HEK293 (cell line): ENCODE results near the gene LRPPRC.

Experiments
- AEBP2 ChIP-seq: fragments of 450-650 bp; formaldehyde crosslinking; IDR thresholded peaks from 2 replicates; pipeline ENCODE4 v1.5.1; 2016; ENCODE audit warnings: missing biosample characterization, missing genetic modification characterization, borderline replicate concordance
- BCL11A ChIP-seq: fragments of 450-650 bp; formaldehyde crosslinking; IDR thresholded peaks from 2 replicates; pipeline ENCODE4 v1.5.1; 2016; ENCODE audit warnings: low read depth, missing biosample characterization, missing genetic modification characterization
- GFI1B ChIP-seq: fragments of 450-650 bp; formaldehyde crosslinking; IDR thresholded peaks from 2 replicates; pipeline ENCODE4 v1.5.1; 2016; ENCODE audit warnings: missing biosample characterization, missing genetic modification characterization
- GLIS2 ChIP-seq: fragments of 450-650 bp; formaldehyde crosslinking; IDR thresholded peaks from 2 replicates; pipeline ENCODE4 v1.5.1; 2016; ENCODE audit warnings: missing biosample characterization, missing genetic modification characterization
- INSM2 ChIP-seq: fragments of 450-650 bp; formaldehyde crosslinking; IDR thresholded peaks from 2 replicates; pipeline ENCODE4 v1.5.1; 2016; ENCODE audit warnings: missing biosample characterization, missing genetic modification characterization
- KLF7 ChIP-seq: fragments of 450-650 bp; formaldehyde crosslinking; IDR thresholded peaks from 2 replicates; pipeline ENCODE4 v1.5.1; 2016; ENCODE audit warnings: missing biosample characterization, missing genetic modification characterization, borderline replicate concordance
- KLF8 ChIP-seq: fragments of 450-650 bp; formaldehyde crosslinking; IDR thresholded peaks from 2 replicates; pipeline ENCODE4 v1.5.1; 2016; ENCODE audit warnings: missing biosample characterization, missing genetic modification characterization
- KLF9 ChIP-seq: fragments of 450-650 bp; formaldehyde crosslinking; IDR thresholded peaks from 2 replicates; pipeline ENCODE4 v1.5.1; 2016; ENCODE audit warnings: missing biosample characterization, missing genetic modification characterization, low read depth
- PRDM1 ChIP-seq: fragments of 450-650 bp; formaldehyde crosslinking; IDR thresholded peaks from 2 replicates; pipeline ENCODE4; 2016; ENCODE audit warnings: missing biosample characterization, missing genetic modification characterization
- REPIN1 ChIP-seq: fragments of 450-650 bp; formaldehyde crosslinking; IDR thresholded peaks from 2 replicates; pipeline ENCODE4 v1.5.1; 2017; ENCODE audit warnings: missing biosample characterization, missing genetic modification characterization, low read depth
- SCRT2 ChIP-seq: fragments of 450-650 bp; formaldehyde crosslinking; IDR thresholded peaks from 2 replicates; pipeline ENCODE4 v1.5.1; 2016; ENCODE audit warnings: missing biosample characterization, missing genetic modification characterization
- SP3 ChIP-seq: fragments of 450-650 bp; formaldehyde crosslinking; IDR thresholded peaks from 2 replicates; pipeline ENCODE4 v1.5.1; 2016; ENCODE audit warnings: missing biosample characterization, missing genetic modification characterization
- SP7 ChIP-seq: fragments of 450-650 bp; formaldehyde crosslinking; IDR thresholded peaks from 2 replicates; pipeline ENCODE4 v1.5.1; 2016; ENCODE audit warnings: missing biosample characterization, missing genetic modification characterization
- TCF7L2 ChIP-seq: IDR thresholded peaks from 2 replicates; pipeline ENCODE4 v1.6.1; 2011; ENCODE audit warnings: low read depth, mild to moderate bottlenecking, inconsistent platforms, low read length, moderate library complexity, borderline replicate concordance
- YY2 ChIP-seq: fragments of 450-650 bp; formaldehyde crosslinking; IDR thresholded peaks from 2 replicates; pipeline ENCODE4 v1.5.1; 2016; ENCODE audit warnings: missing biosample characterization, missing genetic modification characterization
- ZBTB1 ChIP-seq: fragments of 450-650 bp; formaldehyde crosslinking; IDR thresholded peaks from 2 replicates; pipeline ENCODE4 v1.5.1; 2016; ENCODE audit warnings: missing biosample characterization, missing genetic modification characterization
- ZBTB7A ChIP-seq: fragments of 450-650 bp; formaldehyde crosslinking; IDR thresholded peaks from 2 replicates; pipeline ENCODE4 v1.5.1; 2016; ENCODE audit warnings: low read depth, missing biosample characterization, missing genetic modification characterization
- ZFP3 ChIP-seq: fragments of 450-650 bp; formaldehyde crosslinking; IDR thresholded peaks from 2 replicates; pipeline ENCODE4 v1.5.1; 2016; ENCODE audit warnings: low read depth, missing biosample characterization, missing genetic modification characterization
- ZFP41 ChIP-seq: fragments of 450-650 bp; formaldehyde crosslinking; IDR thresholded peaks from 2 replicates; pipeline ENCODE4 v1.5.1; 2016; ENCODE audit warnings: missing biosample characterization, missing genetic modification characterization, borderline replicate concordance
- ZFP69B ChIP-seq: fragments of 450-650 bp; formaldehyde crosslinking; IDR thresholded peaks from 2 replicates; pipeline ENCODE4 v1.5.1; 2016; ENCODE audit warnings: missing biosample characterization, missing genetic modification characterization
- ZNF138 ChIP-seq: fragments of 450-650 bp; formaldehyde crosslinking; IDR thresholded peaks from 2 replicates; pipeline ENCODE4 v1.5.1; 2016; ENCODE audit warnings: missing biosample characterization, missing genetic modification characterization, borderline replicate concordance
- ZNF16 ChIP-seq: fragments of 450-650 bp; formaldehyde crosslinking; IDR thresholded peaks from 2 replicates; pipeline ENCODE4 v1.5.1; 2016; ENCODE audit warnings: low read depth, missing biosample characterization, missing genetic modification characterization
- ZNF274 ChIP-seq, 2 experiments: fragments of 200-500 bp in 1 of 2; fragments of 450-650 bp in 1 of 2; sonication (Bioruptor generic) in 1 of 2; formaldehyde crosslinking in 1 of 2; IDR thresholded peaks; 2 replicates each; pipeline versions ENCODE4 v1.5.1 to v1.6.1; 2014 to 2016; ENCODE audit warnings: borderline replicate concordance in 1 of 2, inconsistent platforms in 1 of 2, low read length in 1 of 2, missing biosample characterization in 1 of 2, missing genetic modification characterization in 1 of 2
- ZNF341 ChIP-seq: fragments of 450-650 bp; formaldehyde crosslinking; IDR thresholded peaks from 2 replicates; pipeline ENCODE4; 2016; ENCODE audit warnings: low read depth, missing biosample characterization, missing genetic modification characterization
- ZNF366 ChIP-seq: fragments of 450-650 bp; formaldehyde crosslinking; conservative IDR thresholded peaks from 2 replicates; pipeline ENCODE4 v1.5.1; 2016; ENCODE audit warnings: missing biosample characterization, missing genetic modification characterization
- ZNF433 ChIP-seq: fragments of 450-650 bp; formaldehyde crosslinking; IDR thresholded peaks from 2 replicates; pipeline ENCODE4 v1.5.1; 2016; ENCODE audit warnings: missing biosample characterization, missing genetic modification characterization, low read depth
- ZNF585B ChIP-seq: fragments of 450-650 bp; formaldehyde crosslinking; IDR thresholded peaks from 2 replicates; pipeline ENCODE4 v1.5.1; 2016; ENCODE audit warnings: missing biosample characterization, missing genetic modification characterization
- ZNF596 ChIP-seq: fragments of 450-650 bp; IDR thresholded peaks from 2 replicates; pipeline ENCODE4 v1.5.0; 2018; ENCODE audit warnings: missing biosample characterization, mild to moderate bottlenecking, missing genetic modification characterization, moderate library complexity
- ZNF600 ChIP-seq: fragments of 450-650 bp; formaldehyde crosslinking; IDR thresholded peaks from 2 replicates; pipeline ENCODE4 v1.5.1; 2016; ENCODE audit warnings: missing biosample characterization, missing genetic modification characterization
- ZNF610 ChIP-seq: fragments of 450-650 bp; formaldehyde crosslinking; IDR thresholded peaks from 2 replicates; pipeline ENCODE4 v1.5.1; 2016; ENCODE audit warnings: missing biosample characterization, missing genetic modification characterization, borderline replicate concordance
- ZNF645 ChIP-seq: fragments of 450-650 bp; formaldehyde crosslinking; IDR thresholded peaks from 2 replicates; pipeline ENCODE4; 2016; ENCODE audit warnings: missing biosample characterization, missing genetic modification characterization
- ZNF658 ChIP-seq: fragments of 450-650 bp; formaldehyde crosslinking; IDR thresholded peaks from 2 replicates; pipeline ENCODE4; 2016; ENCODE audit warnings: missing biosample characterization, missing genetic modification characterization
- ZNF660 ChIP-seq: fragments of 450-650 bp; IDR thresholded peaks from 2 replicates; pipeline ENCODE4 v1.5.1; 2018; ENCODE audit warnings: missing biosample characterization, mild to moderate bottlenecking, missing genetic modification characterization
- ZNF664 ChIP-seq: fragments of 450-650 bp; formaldehyde crosslinking; IDR thresholded peaks from 2 replicates; pipeline ENCODE4 v1.5.1; 2016; ENCODE audit warnings: missing biosample characterization, missing genetic modification characterization
- ZNF670 ChIP-seq: fragments of 450-650 bp; formaldehyde crosslinking; IDR thresholded peaks from 2 replicates; pipeline ENCODE4 v1.5.1; 2016; ENCODE audit warnings: missing biosample characterization, missing genetic modification characterization, low read depth
- ZNF677 ChIP-seq: fragments of 450-650 bp; IDR thresholded peaks from 2 replicates; pipeline ENCODE4 v1.5.0; 2018; ENCODE audit warnings: missing biosample characterization, mild to moderate bottlenecking, missing genetic modification characterization, moderate library complexity
- ZNF768 ChIP-seq: fragments of 450-650 bp; formaldehyde crosslinking; IDR thresholded peaks from 2 replicates; pipeline ENCODE4 v1.5.1; 2018; ENCODE audit warnings: missing biosample characterization, mild to moderate bottlenecking, missing genetic modification characterization
- ZNF837 ChIP-seq: fragments of 450-650 bp; formaldehyde crosslinking; IDR thresholded peaks from 2 replicates; pipeline ENCODE4 v1.5.1; 2016; ENCODE audit warnings: missing biosample characterization, missing genetic modification characterization
- ZNF843 ChIP-seq: fragments of 450-650 bp; formaldehyde crosslinking; IDR thresholded peaks from 2 replicates; pipeline ENCODE4 v1.5.1; 2016; ENCODE audit warnings: missing biosample characterization, missing genetic modification characterization
- ZXDB ChIP-seq: fragments of 450-650 bp; formaldehyde crosslinking; IDR thresholded peaks from 2 replicates; pipeline ENCODE4 v1.5.1; 2016; ENCODE audit warnings: missing biosample characterization, missing genetic modification characterization

Gene LRPPRC

GRCh38 chr2:43898134-43898837 lies 97.5 kb downstream of the LRPPRC start (continued):
- TF ChIP-seq AEBP2 (tag by site-specific recombination) (no peak), PRDM1 (tag by site-specific recombination) (no peak), ZNF16 (tag by site-specific recombination) (no peak), ZNF670 (tag by site-specific recombination) (no peak), ZNF645 (tag by site-specific recombination) (no peak), ZNF138 (tag by site-specific recombination) (no peak), KLF9 (tag by site-specific recombination) (no peak), ZNF433 (tag by site-specific recombination) (no peak), YY2 (tag by site-specific recombination) (no peak), GFI1B (tag by site-specific recombination) (no peak), ZFP41 (tag by site-specific recombination) (no peak), GLIS2 (tag by site-specific recombination) (no peak), ZNF610 (tag by site-specific recombination) (no peak), ZBTB1 (tag by site-specific recombination) (no peak), TCF7L2 (0 out of 2 replicates have a peak, but pooled peaks have one; percentile 12), ZFP3 (tag by site-specific recombination) (no peak), ZNF660 (tag by site-specific recombination) (no peak), SP3 (tag by site-specific recombination) (no peak), INSM2 (tag by site-specific recombination) (no peak), ZNF341 (tag by site-specific recombination) (no peak), ZNF366 (tag by site-specific recombination) (no peak), ZNF274 (IDR thresholded peaks at IDR 0.05; ENCODE audit: low read length) (no peak), ZNF274 (tag by site-specific recombination; IDR thresholded peaks at IDR 0.05; ENCODE audit: borderline replicate concordance) (no peak), ZNF658 (tag by site-specific recombination) (no peak), ZNF585B (tag by site-specific recombination) (no peak), ZNF837 (tag by site-specific recombination) (no peak), ZFP69B (tag by site-specific recombination) (no peak), ZNF843 (tag by site-specific recombination) (peak; percentile 87), SCRT2 (no peak), ZNF664 (tag by site-specific recombination) (no peak), ZNF596 (0 out of 2 replicates have a peak, but pooled peaks have one; percentile 24), SP7 (tag by site-specific recombination) (no peak), ZXDB (tag by site-specific recombination) (no peak), KLF7 (no peak), KLF8 (tag by site-specific recombination) (no peak), BCL11A (no peak), ZBTB7A (tag by site-specific recombination) (no peak), ZNF677 (tag by site-specific recombination) (no peak), ZNF768 (tag by site-specific recombination) (no peak), ZNF600 (tag by site-specific recombination) (no peak), REPIN1 (tag by site-specific recombination) (no peak)
